GM12865 (cell line): ENCODE data around the gene SLC6A17.

Experiments used
- DNase-seq: peaks from one replicate; pipeline ENCODE4 v3.0.0; 2010; ENCODE audit warnings: low read depth
- H3K4me3 ChIP-seq: 2 replicates; pipeline ENCODE4 v1.5.1; 2011; ENCODE audit warnings: mild to moderate bottlenecking, low read depth, low read length, control low read depth
- CTCF ChIP-seq: IDR thresholded peaks from 2 replicates; pipeline ENCODE4 v1.5.1; 2011; ENCODE audit warnings: low read length, control low read depth, low read depth, inconsistent platforms; ENCODE audit not compliant: insufficient read depth; ENCODE audit errors: missing control alignments

SLC6A17 gene

GRCh38 chr1:110245876-110246620 is 95.8 kb downstream of the SLC6A17 start:
- DNase-seq: no peak
- no peak for TF ChIP-seq CTCF
- no peak overlapping the region for H3K4me3 ChIP-seq

GRCh38 chr1:110248746-110249145 is 98.5 kb downstream of the SLC6A17 start:
- TF ChIP-seq CTCF: no peak

GRCh38 chr1:110249256-110249655 is 99.0 kb downstream of the SLC6A17 start:
- DNase-seq: no peak
- no peak for TF ChIP-seq CTCF
- H3K4me3 ChIP-seq: no peak overlapping the region

More at GRCh38 chr1:110248746-110249145, 98.5 kb downstream of the SLC6A17 start:
- no peak overlapping the region for H3K4me3 ChIP-seq
- no peak for DNase-seq

GRCh38 chr1:110250008-110250407 is 99.7 kb downstream of the SLC6A17 start:
- H3K4me3 ChIP-seq: no peak overlapping the region
- no peak for TF ChIP-seq CTCF
- DNase-seq: no peak

GRCh38 chr1:110250749-110251148 is 100.5 kb downstream of the SLC6A17 start:
- TF ChIP-seq CTCF: no peak
- no peak for DNase-seq
- no peak overlapping the region for H3K4me3 ChIP-seq
